Stimulated activated naive CD8-positive, alpha-beta T cell treated with anti-CD3 and anti-CD28 coated beads, Interleukin-15, Interleukin-2, amounts not matched to agents 100 ng/mL and 50 ng/mL, for 24 hours (primary cell): Measurements from ENCODE around the gene PTRH2.
A peak's percentile ranks its signal among the peaks of the same experiment; 100 is the strongest.
"Not testable (repeated sequence)": the region's sequence is repeated elsewhere in the genome, so short reads cannot be mapped to it uniquely, and the experiment has no call there.

Experiments
- H3K27ac Mint-ChIP-seq: one replicate; pipeline ENCODE4 v1.8.0; 2021; ENCODE audit warnings: mild to moderate bottlenecking, mixed read lengths
- H3K27me3 Mint-ChIP-seq: one replicate; pipeline ENCODE4 v1.8.0; 2021; ENCODE audit warnings: mixed read lengths
- H3K36me3 Mint-ChIP-seq: one replicate; pipeline ENCODE4 v1.8.0; 2021; ENCODE audit warnings: low read depth, mixed read lengths
- H3K4me1 Mint-ChIP-seq: one replicate; pipeline ENCODE4 v1.8.0; 2021; ENCODE audit warnings: low read depth, mixed read lengths
- H3K4me3 Mint-ChIP-seq: one replicate; pipeline ENCODE4 v1.8.0; 2021; ENCODE audit warnings: mild to moderate bottlenecking, mixed read lengths
- H3K9me3 Mint-ChIP-seq: one replicate; pipeline ENCODE4 v1.8.0; 2021; ENCODE audit warnings: mixed read lengths

The PTRH2 gene

GRCh38 chr17:59668816-59669215, 38.4 kb downstream of the PTRH2 start:
- Mint-ChIP-seq H3K9me3 (no peaks in the 10 kb centered on the region), H3K27me3 (no peaks in the 10 kb centered on the region), H3K4me1 (peaks cover 37% of the 10 kb centered on the region)

DNA sequence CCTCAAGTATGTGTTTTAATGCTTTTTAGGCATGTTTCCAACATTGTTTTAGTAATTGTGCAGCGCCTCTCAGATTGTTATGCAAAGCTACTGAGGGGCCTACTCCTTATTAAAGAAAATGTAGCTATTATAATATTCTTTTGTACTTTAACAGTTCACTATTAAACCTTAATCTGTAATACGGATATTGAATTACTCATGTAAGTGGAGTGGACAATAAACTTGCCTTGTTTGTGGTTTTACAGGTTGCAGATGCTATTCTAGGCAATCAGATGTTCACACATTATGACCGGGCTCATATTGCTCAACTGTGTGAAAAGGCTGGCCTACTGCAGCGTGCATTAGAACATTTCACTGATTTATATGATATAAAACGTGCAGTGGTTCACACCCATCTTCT, 41.0 kb downstream of the PTRH2 start:
- H3K27ac Mint-ChIP-seq, result no peak overlapping the region
- peaks cover 27% of the 10 kb centered on the region for H3K4me1 Mint-ChIP-seq
- no peaks in the 10 kb centered on the region for H3K27me3 Mint-ChIP-seq
- peaks cover 74% of the 10 kb centered on the region for H3K36me3 Mint-ChIP-seq
- no peaks in the 10 kb centered on the region for H3K9me3 Mint-ChIP-seq
- H3K4me3 Mint-ChIP-seq, result no peak overlapping the region

More at GRCh38 chr17:59668816-59669215, 38.4 kb downstream of the PTRH2 start:
- H3K27ac Mint-ChIP-seq, result peak overlapping the region; percentile 58
- H3K4me3 Mint-ChIP-seq, result no peak overlapping the region
- peaks cover 71% of the 10 kb centered on the region for H3K36me3 Mint-ChIP-seq

- H3K36me3 Mint-ChIP-seq, result peaks cover 78% of the 10 kb centered on the region
- not testable (repeated sequence) for H3K9me3 Mint-ChIP-seq, H3K27me3 Mint-ChIP-seq, H3K4me3 Mint-ChIP-seq, H3K4me1 Mint-ChIP-seq, H3K27ac Mint-ChIP-seq
Measured at GRCh38 chr17:59656624-59657023, 50.6 kb downstream of the PTRH2 start.

DNA sequence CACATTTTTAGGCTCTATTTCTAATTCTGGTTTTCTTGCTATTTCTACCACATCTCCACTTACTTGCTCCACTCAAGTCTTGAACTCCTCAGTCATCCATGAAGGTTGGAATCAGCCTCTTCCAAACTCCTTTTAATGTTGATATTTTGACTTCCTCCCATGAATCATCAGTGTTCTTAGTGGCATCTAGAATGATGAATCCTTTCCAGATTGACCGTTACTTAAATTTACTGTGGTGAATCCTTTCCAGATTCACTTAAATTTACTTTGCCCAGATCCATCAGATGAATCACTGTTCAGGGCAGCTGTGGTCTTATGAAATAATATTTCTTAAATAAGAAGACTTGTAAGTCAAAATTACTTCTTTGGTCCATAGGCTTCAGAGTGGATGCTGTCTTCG, 55.1 kb downstream of the PTRH2 start:
- Mint-ChIP-seq H3K4me3 (no peak overlapping the region), H3K36me3 (peaks cover 83% of the 10 kb centered on the region), H3K27me3 (no peaks in the 10 kb centered on the region)

DNA sequence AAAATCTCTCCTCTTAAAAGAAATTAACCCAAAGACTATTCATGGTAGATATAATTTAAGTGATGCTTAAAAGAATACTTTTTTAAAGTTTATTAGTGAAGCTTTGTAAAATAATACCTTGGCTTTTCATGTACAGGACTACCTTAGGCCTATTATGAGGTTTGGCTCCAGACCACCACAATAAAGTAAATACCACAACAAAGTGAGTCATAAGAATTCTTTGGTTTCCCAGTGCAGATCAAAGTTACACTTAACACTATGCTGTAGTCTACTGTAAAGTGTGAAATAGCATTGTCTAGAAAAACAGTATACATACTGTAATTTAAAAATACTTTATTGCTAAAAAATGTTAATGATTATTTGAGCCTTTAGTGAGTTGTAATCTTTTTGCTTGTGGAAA, 55.9 kb downstream of the PTRH2 start:
- Mint-ChIP-seq H3K9me3 (no peaks in the 10 kb centered on the region), H3K4me3 (no peak overlapping the region), H3K27ac (no peak overlapping the region), H3K4me1 (peaks cover 38% of the 10 kb centered on the region), H3K27me3 (no peaks in the 10 kb centered on the region), H3K36me3 (peaks cover 83% of the 10 kb centered on the region)

More for the DNA sequence above, 55.1 kb downstream of the PTRH2 start:
- Mint-ChIP-seq H3K4me1 (peaks cover 34% of the 10 kb centered on the region), H3K27ac (no peak overlapping the region), H3K9me3 (no peaks in the 10 kb centered on the region)

GRCh38 chr17:59650642-59651041, 56.6 kb downstream of the PTRH2 start:
- Mint-ChIP-seq H3K4me3 (no peak overlapping the region), H3K9me3 (no peaks in the 10 kb centered on the region), H3K36me3 (peaks cover 76% of the 10 kb centered on the region), H3K4me1 (peaks cover 38% of the 10 kb centered on the region), H3K27me3 (no peaks in the 10 kb centered on the region), H3K27ac (no peak overlapping the region)

GRCh38 chr17:59649886-59650285, 57.3 kb downstream of the PTRH2 start:
- H3K27me3 Mint-ChIP-seq, result no peaks in the 10 kb centered on the region
- peak overlapping the region; percentile 26 for H3K27ac Mint-ChIP-seq
- no peaks in the 10 kb centered on the region for H3K9me3 Mint-ChIP-seq
- no peak overlapping the region for H3K4me3 Mint-ChIP-seq
- peaks cover 41% of the 10 kb centered on the region for H3K4me1 Mint-ChIP-seq
- H3K36me3 Mint-ChIP-seq, result peaks cover 74% of the 10 kb centered on the region
